Measurements from ENCODE around the gene PTGES2. TPM values are rescaled to one million over a fixed set of nuclear protein-coding genes. Genes with fewer than 3 reads are reported as not detected.

The PTGES2 gene
- 26.3 and 74.3 TPM in 2 replicates for total RNA-seq

GRCh38 chr9:128127568-128127989 lies at the start of gene PTGES2:
Gene PTGES2 (minus strand): TSS chr9:128127729. CDS start chr9:128127717, 12 bp downstream.

GRCh38 chr9:128159784-128160602 lies 32.5 kb upstream of the PTGES2 start, which contains the start of gene BBLN:
Gene BBLN (plus strand): TSS chr9:128160265. CDS start chr9:128160408, 143 bp downstream.

GRCh38 chr9:128149001-128149701 lies 21.6 kb upstream of the PTGES2 start, which contains the start of gene LCN2:
Gene LCN2 (plus strand): TSS chr9:128149453. CDS start chr9:128149526, 73 bp downstream.

Other genes with a start within 250 kb of the PTGES2 start
- gene ST6GALNAC6, start 228.1 kb downstream of the PTGES2 start, total RNA-seq: 20.0 and 28.7 TPM in 2 replicates
- 12.6 and 28.2 TPM in 2 replicates for gene ST6GALNAC4, start 210.7 kb downstream of the PTGES2 start, total RNA-seq
- gene PIP5KL1, start 197.0 kb downstream of the PTGES2 start, total RNA-seq: 8.6 and 15.3 TPM in 2 replicates
- gene DPM2, start 189.9 kb downstream of the PTGES2 start, total RNA-seq: 12.6 and 21.1 TPM in 2 replicates
- 15.8 and 22.4 TPM in 2 replicates for gene EEIG1, start 146.7 kb downstream of the PTGES2 start, total RNA-seq
- 10.2 and 11.1 TPM in 2 replicates for gene NAIF1, start 60.4 kb downstream of the PTGES2 start, total RNA-seq
- gene SLC25A25, start 59.5 kb downstream of the PTGES2 start, total RNA-seq: 5.5 and 13.3 TPM in 2 replicates
- gene LCN2, start 21.7 kb upstream of the PTGES2 start, total RNA-seq: 0.39 and 0.54 TPM in 2 replicates
- gene BBLN, start 32.5 kb upstream of the PTGES2 start, total RNA-seq: 30.6 and 40.8 TPM in 2 replicates
- 46.3 and 61.1 TPM in 2 replicates for gene CIZ1, start 63.8 kb upstream of the PTGES2 start, total RNA-seq
- 5.6 and 33.4 TPM in 2 replicates for gene DNM1, start 75.7 kb upstream of the PTGES2 start, total RNA-seq
- gene GOLGA2, start 148.3 kb upstream of the PTGES2 start, total RNA-seq: 107 and 123 TPM in 2 replicates
- 23.5 and 38.1 TPM in 2 replicates for gene SWI5, start 148.5 kb upstream of the PTGES2 start, total RNA-seq
- 15.7 and 22.2 TPM in 2 replicates for gene TRUB2, start 194.7 kb upstream of the PTGES2 start, total RNA-seq
- gene COQ4, start 195.1 kb upstream of the PTGES2 start, total RNA-seq: 38.7 and 44.8 TPM in 2 replicates
- gene SLC27A4, start 212.8 kb upstream of the PTGES2 start, total RNA-seq: 9.0 and 26.0 TPM in 2 replicates
- gene URM1, start 243.6 kb upstream of the PTGES2 start, total RNA-seq: 22.0 and 41.8 TPM in 2 replicates